Epithelial cell of esophagus (primary cell): ENCODE results near the gene ADAT2.

Experiments
- DNase-seq: peaks from one replicate; pipeline ENCODE4 v3.0.0; 2010; ENCODE audit warnings: low read depth
- H3K4me3 ChIP-seq: 2 replicates; pipeline ENCODE4 v1.5.1; 2011; ENCODE audit warnings: mild to moderate bottlenecking, low read length, control low read depth
- TF ChIP-seq, protein P1 (sequence below): IDR thresholded peaks from 2 replicates; pipeline ENCODE4 v1.5.1; 2011; ENCODE audit warnings: low read depth, mild to moderate bottlenecking, low read length, control low read depth, inconsistent platforms; ENCODE audit not compliant: insufficient read depth; ENCODE audit errors: missing control alignments

The ADAT2 gene

DNA sequence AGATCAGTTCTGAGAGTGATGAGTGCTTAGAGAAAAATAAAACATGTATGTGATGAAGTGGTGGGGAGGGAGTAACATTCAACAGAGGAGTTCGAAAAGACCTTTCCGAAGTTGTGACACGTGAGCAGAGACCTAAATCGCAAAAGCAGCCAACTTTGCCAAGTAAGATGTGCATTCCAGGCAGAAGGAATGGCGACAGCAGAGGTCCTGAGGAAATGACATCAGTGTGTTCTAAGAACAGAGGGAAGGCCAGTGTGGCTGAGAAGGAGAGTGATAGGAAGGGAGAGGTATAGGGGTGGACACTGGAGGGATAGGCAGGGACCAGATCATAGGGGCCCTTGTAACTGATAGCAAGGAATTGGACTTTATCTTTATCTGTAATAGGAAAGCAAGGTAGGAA lies 51.3 kb downstream of the ADAT2 start:
- H3K4me3 ChIP-seq: no peak overlapping the region
- TF ChIP-seq, protein P1, sequence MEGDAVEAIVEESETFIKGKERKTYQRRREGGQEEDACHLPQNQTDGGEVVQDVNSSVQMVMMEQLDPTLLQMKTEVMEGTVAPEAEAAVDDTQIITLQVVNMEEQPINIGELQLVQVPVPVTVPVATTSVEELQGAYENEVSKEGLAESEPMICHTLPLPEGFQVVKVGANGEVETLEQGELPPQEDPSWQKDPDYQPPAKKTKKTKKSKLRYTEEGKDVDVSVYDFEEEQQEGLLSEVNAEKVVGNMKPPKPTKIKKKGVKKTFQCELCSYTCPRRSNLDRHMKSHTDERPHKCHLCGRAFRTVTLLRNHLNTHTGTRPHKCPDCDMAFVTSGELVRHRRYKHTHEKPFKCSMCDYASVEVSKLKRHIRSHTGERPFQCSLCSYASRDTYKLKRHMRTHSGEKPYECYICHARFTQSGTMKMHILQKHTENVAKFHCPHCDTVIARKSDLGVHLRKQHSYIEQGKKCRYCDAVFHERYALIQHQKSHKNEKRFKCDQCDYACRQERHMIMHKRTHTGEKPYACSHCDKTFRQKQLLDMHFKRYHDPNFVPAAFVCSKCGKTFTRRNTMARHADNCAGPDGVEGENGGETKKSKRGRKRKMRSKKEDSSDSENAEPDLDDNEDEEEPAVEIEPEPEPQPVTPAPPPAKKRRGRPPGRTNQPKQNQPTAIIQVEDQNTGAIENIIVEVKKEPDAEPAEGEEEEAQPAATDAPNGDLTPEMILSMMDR: no peak
- DNase-seq: no peak

DNA sequence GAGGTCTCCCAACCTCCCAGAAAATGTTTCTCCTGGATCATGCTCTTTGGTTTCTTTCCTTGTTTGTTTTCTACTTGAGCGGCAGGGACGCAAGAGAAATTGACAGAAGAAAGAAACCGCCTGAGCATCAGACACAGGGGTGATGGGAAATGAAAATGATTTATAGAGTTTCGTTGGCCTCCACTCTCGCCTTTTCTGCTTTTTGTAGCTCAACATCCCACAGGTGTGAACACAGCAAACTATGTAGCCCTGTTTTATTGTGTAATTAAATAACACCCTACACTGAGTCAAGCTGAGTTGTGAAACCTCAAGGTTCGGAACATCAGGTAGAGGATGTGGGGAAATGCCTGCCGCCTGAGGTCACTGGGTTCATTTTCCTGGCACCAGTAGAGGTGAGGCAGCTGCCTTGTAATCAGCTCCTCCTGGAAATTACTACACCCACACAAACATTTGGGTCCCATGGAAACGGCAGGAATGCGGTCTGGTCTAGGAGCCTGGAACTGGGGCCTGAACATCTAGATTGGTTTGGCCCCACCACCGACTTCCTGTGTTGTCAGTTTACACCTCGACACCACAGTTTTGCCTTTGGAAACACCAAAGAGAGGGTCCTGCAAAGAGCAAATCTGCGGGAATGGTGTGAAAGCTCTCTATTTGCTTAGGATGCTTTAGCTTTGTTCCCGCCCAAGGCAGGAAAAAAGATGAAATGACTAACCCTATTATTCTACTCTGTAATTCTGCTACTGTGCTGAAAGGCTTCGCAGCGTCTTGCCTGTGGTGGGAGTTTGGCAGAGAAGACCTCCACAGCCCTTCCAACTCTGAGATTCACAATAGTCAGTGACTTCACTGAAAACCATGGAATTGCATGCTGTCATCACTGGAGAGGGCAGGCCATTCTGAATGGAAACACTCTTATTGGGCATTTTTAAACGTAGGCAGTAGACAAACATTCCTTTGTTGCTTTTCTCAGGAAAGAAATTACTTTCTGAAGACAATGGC lies 53.0 kb downstream of the ADAT2 start:
- TF ChIP-seq, protein P1: no peak
- no peak overlapping the region for H3K4me3 ChIP-seq
- DNase-seq: peak; percentile 100

- TF ChIP-seq, protein P1: no peak
- H3K4me3 ChIP-seq: no peak overlapping the region
- DNase-seq: peak; percentile 41
Observed at GRCh38 chr6:143396497-143397226, 53.8 kb downstream of the ADAT2 start.

GRCh38 chr6:143395699-143396098 lies 54.8 kb downstream of the ADAT2 start:
- no peak overlapping the region for H3K4me3 ChIP-seq
- DNase-seq: no peak
- TF ChIP-seq, protein P1: no peak

GRCh38 chr6:143394389-143394788 lies 56.1 kb downstream of the ADAT2 start:
- no peak for DNase-seq

DNA sequence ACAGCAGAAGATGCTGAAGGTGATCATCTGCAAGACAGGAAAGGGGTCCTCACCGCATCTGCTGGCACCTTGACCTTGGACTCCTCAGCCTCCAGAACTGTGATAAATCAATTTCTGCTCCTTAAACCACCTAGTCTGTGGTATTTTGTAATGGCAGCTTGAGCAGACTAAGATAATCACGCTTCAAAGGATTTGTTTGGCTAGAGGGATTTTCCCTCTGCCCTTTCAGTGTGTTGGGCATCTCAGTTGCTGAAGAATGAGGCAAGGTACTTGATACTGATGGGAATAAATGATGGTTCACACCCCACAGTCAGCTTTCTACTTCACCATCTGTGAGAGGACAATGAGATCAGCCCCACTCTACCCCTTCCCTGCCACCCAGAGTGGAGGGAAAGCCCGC lies 60.2 kb downstream of the ADAT2 start:
- DNase-seq: no peak
- TF ChIP-seq, protein P1: no peak
- no peak overlapping the region for H3K4me3 ChIP-seq

More at GRCh38 chr6:143394389-143394788, 56.1 kb downstream of the ADAT2 start:
- H3K4me3 ChIP-seq: no peak overlapping the region
- TF ChIP-seq, protein P1: no peak
